ENCODE measurements around the gene ZSCAN12.
"Not testable (repeated sequence)": the region's sequence is repeated elsewhere in the genome, so short reads cannot be mapped to it uniquely, and the experiment has no call there.

The ZSCAN12 gene

GRCh38 chr6:28399350-28400121 is at the start of gene ZSCAN12:
TSS of gene ZSCAN12 (minus strand) at chr6:28399747. CDS start at chr6:28398405, 1,342 bp downstream.
- DNase-seq (ENCODE audit: low read depth in 2 of 2, low spot score in 1 of 2), result peak; percentile 65 to 66

- DNase-seq (ENCODE audit: low read depth in 2 of 2, low spot score in 1 of 2), result no peak
These were observed 49.5 kb upstream of the ZSCAN12 start for GRCh38 chr6:28449056-28449455.

- DNase-seq (ENCODE audit: low read depth in 2 of 2, low spot score in 1 of 2), result not testable (repeated sequence)
These were observed 48.0 kb upstream of the ZSCAN12 start for GRCh38 chr6:28447512-28447906.

- no peak for DNase-seq (ENCODE audit: low read depth in 2 of 2, low spot score in 1 of 2)
These were observed 47.4 kb upstream of the ZSCAN12 start for GRCh38 chr6:28446818-28447511.

- DNase-seq (ENCODE audit: low read depth in 2 of 2, low spot score in 1 of 2), result not testable (repeated sequence)
These were observed 45.2 kb upstream of the ZSCAN12 start for GRCh38 chr6:28444759-28445158.

GRCh38 chr6:28443112-28443773 is 43.7 kb upstream of the ZSCAN12 start, which contains the start of gene ZSCAN23:
TSS of gene ZSCAN23 (minus strand) at chr6:28443491. CDS start at chr6:28436266, 7,225 bp downstream.
- peak; percentile 52 to 66 for DNase-seq (ENCODE audit: low read depth in 2 of 2, low spot score in 1 of 2)

- DNase-seq (ENCODE audit: low read depth in 2 of 2, low spot score in 1 of 2), result no peak
These were observed 43.0 kb upstream of the ZSCAN12 start for GRCh38 chr6:28442586-28442985.

- DNase-seq (ENCODE audit: low read depth in 2 of 2, low spot score in 1 of 2), result no peak
These were observed 36.9 kb upstream of the ZSCAN12 start for GRCh38 chr6:28436404-28436803.

- no peak for DNase-seq (ENCODE audit: low read depth in 2 of 2, low spot score in 1 of 2)
These were observed 33.6 kb upstream of the ZSCAN12 start for GRCh38 chr6:28433119-28433518.

GRCh38 chr6:28429781-28430180 is 30.2 kb upstream of the ZSCAN12 start:
- DNase-seq (ENCODE audit: low read depth in 2 of 2, low spot score in 1 of 2), result no peak

- no peak for DNase-seq (ENCODE audit: low read depth in 2 of 2, low spot score in 1 of 2)
These were observed 26.5 kb upstream of the ZSCAN12 start for GRCh38 chr6:28425944-28426541.

GRCh38 chr6:28424163-28424562 is 24.6 kb upstream of the ZSCAN12 start:
- no peak for DNase-seq (ENCODE audit: low read depth in 2 of 2, low spot score in 1 of 2)

- DNase-seq (ENCODE audit: low read depth in 2 of 2, low spot score in 1 of 2), result no peak
These were observed 24.0 kb upstream of the ZSCAN12 start for GRCh38 chr6:28423546-28423945.

GRCh38 chr6:28413681-28414080 is 14.1 kb upstream of the ZSCAN12 start:
- DNase-seq (ENCODE audit: low read depth in 2 of 2, low spot score in 1 of 2), result no peak

- no peak for DNase-seq (ENCODE audit: low read depth in 2 of 2, low spot score in 1 of 2)
These were observed 11.2 kb upstream of the ZSCAN12 start for GRCh38 chr6:28410767-28411166.

- no peak for DNase-seq (ENCODE audit: low read depth in 2 of 2, low spot score in 1 of 2)
These were observed 8.7 kb upstream of the ZSCAN12 start for GRCh38 chr6:28408076-28408802.

GRCh38 chr6:28407401-28407800 is 7.9 kb upstream of the ZSCAN12 start:
- no peak for DNase-seq (ENCODE audit: low read depth in 2 of 2, low spot score in 1 of 2)

GRCh38 chr6:28403923-28404322 is 4.4 kb upstream of the ZSCAN12 start:
- DNase-seq (ENCODE audit: low read depth in 2 of 2, low spot score in 1 of 2), result not testable (repeated sequence)

GRCh38 chr6:28402197-28402596 is 2.6 kb upstream of the ZSCAN12 start:
- DNase-seq (ENCODE audit: low read depth in 2 of 2, low spot score in 1 of 2), result no peak

- no peak for DNase-seq (ENCODE audit: low read depth in 2 of 2, low spot score in 1 of 2)
These were observed 1.6 kb upstream of the ZSCAN12 start for GRCh38 chr6:28401172-28401571.

GRCh38 chr6:28400122-28400451 is 540 bp upstream of the ZSCAN12 start:
- DNase-seq (ENCODE audit: low read depth in 2 of 2, low spot score in 1 of 2), result no peak

Data from stimulated activated CD8-positive, alpha-beta memory T cell treated with anti-CD3 and anti-CD28 coated beads, Interleukin-4, amount 100 ng/mL, for 4 hours (primary cell).